A549 (cell line): ENCODE measurements around the gene LILRB3.
"Not testable (repeated sequence)": the region's sequence is repeated elsewhere in the genome, so short reads cannot be mapped to it uniquely, and the experiment has no call there.

Experiments used
- CHD2 ChIP-seq: fragments of 150-350 bp; IDR thresholded peaks from 2 replicates; pipeline ENCODE4 v1.6.1; 2014; ENCODE audit warnings: low read length; ENCODE audit not compliant: partially characterized antibody
- JUNB ChIP-seq: fragments of >200 bp; sonication (Bioruptor Twin); formaldehyde crosslinking; IDR thresholded peaks from 2 replicates; pipeline ENCODE4 v1.6.1; 2016
- RCOR1 ChIP-seq: fragments of 150-350 bp; IDR thresholded peaks from 2 replicates; pipeline ENCODE4 v1.6.1; 2014; ENCODE audit warnings: antibody characterized with exemption, low read length, low read depth

DNA sequence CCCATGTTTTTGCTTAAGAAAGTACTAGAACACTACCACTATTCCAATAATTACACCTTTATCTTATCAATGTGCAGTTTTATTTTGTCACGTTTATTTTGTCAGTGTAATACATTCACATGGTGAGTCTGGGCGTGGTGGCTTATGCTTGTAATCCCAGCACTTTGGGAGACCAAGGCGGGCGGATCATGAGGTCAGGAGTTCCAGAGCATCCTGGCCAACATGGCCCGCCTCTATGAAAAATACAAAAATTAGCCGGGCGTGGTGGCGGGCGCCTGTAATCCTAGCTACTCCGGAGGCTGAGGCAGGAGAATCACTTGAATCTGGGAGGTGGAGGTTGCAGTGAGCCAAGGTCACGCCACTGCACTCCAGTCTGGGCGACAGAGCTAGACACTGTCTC is 28.3 kb downstream of the LILRB3 start:
- TF ChIP-seq JUNB, CHD2, RCOR1: not testable (repeated sequence)
